Mesenchymal stem cell (in vitro differentiated cells and primary cell): ENCODE measurements around the gene UGT1A10.

ENCODE experiments used
- DNase-seq: peaks from one replicate; pipeline ENCODE4 v3.0.0-alpha.2; 2013
- H2AFZ ChIP-seq: one replicate; pipeline ENCODE4 v1.6.1; 2013; ENCODE audit warnings: low read depth, mild to moderate bottlenecking, control low read depth, inconsistent platforms, low read length, moderate library complexity
- H2AK5ac ChIP-seq: 2 replicates; pipeline ENCODE4 v1.6.1; 2013; ENCODE audit warnings: low read length, moderate library complexity, mild to moderate bottlenecking, inconsistent platforms; ENCODE audit not compliant: severe bottlenecking
- H2BK120ac ChIP-seq: one replicate; pipeline ENCODE4 v1.6.1; 2013; ENCODE audit warnings: low read depth, mild to moderate bottlenecking, inconsistent platforms, low read length, moderate library complexity
- H2BK12ac ChIP-seq, 2 experiments: one replicate each; pipeline ENCODE4 v1.6.1; 2013; ENCODE audit warnings: inconsistent platforms in 2 of 2, low read length in 2 of 2, mild to moderate bottlenecking in 2 of 2, moderate library complexity in 2 of 2, control low read depth in 1 of 2
- H2BK15ac ChIP-seq: one replicate; pipeline ENCODE4 v1.6.1; 2013; ENCODE audit warnings: mild to moderate bottlenecking, low read depth, inconsistent platforms; ENCODE audit not compliant: poor library complexity, severe bottlenecking
- H2BK5ac ChIP-seq: 2 replicates; pipeline ENCODE4 v1.6.1; 2013; ENCODE audit warnings: low read depth, mild to moderate bottlenecking, low read length, control low read depth, inconsistent platforms; ENCODE audit not compliant: poor library complexity, severe bottlenecking
- H3K14ac ChIP-seq, 2 experiments: one replicate each; pipeline ENCODE4 v1.6.1; 2013; ENCODE audit warnings: inconsistent platforms in 2 of 2, low read length in 2 of 2, control low read depth in 1 of 2, mild to moderate bottlenecking in 1 of 2, moderate library complexity in 1 of 2
- H3K18ac ChIP-seq, 2 experiments: one replicate each; pipeline ENCODE4 v1.6.1; 2013; ENCODE audit warnings: inconsistent platforms in 2 of 2, low read length in 2 of 2, control low read depth in 1 of 2, low read depth in 1 of 2, mild to moderate bottlenecking in 1 of 2
- H3K23ac ChIP-seq, 2 experiments: one replicate each; pipeline ENCODE4 v1.6.1; 2013; ENCODE audit warnings: inconsistent platforms in 2 of 2, low read length in 2 of 2, mild to moderate bottlenecking in 2 of 2, moderate library complexity in 2 of 2, control low read depth in 1 of 2
- H3K27ac ChIP-seq: 2 replicates; pipeline ENCODE4 v1.5.1; 2013; ENCODE audit warnings: mild to moderate bottlenecking, moderate library complexity, low read length, control low read depth, inconsistent platforms; ENCODE audit not compliant: poor library complexity, severe bottlenecking
- H3K27me3 ChIP-seq, 2 experiments: 2 replicates each; pipeline versions ENCODE4 v1.6.1 to v1.7.0; 2013; ENCODE audit warnings: low read length in 2 of 2, mild to moderate bottlenecking in 2 of 2, moderate library complexity in 2 of 2, control low read depth in 1 of 2, inconsistent platforms in 1 of 2; ENCODE audit not compliant: control insufficient read depth in 1 of 2, insufficient read depth in 1 of 2
- H3K36me3 ChIP-seq, 2 experiments: 2 replicates each; pipeline versions ENCODE4 v1.6.1 to v1.7.0; 2013; ENCODE audit warnings: low read length in 2 of 2, control low read depth in 1 of 2, inconsistent platforms in 1 of 2, low read depth in 1 of 2, mild to moderate bottlenecking in 1 of 2; ENCODE audit not compliant: insufficient read depth in 2 of 2, control insufficient read depth in 1 of 2
- H3K4ac ChIP-seq, 2 experiments: one replicate each; pipeline ENCODE4 v1.6.1; 2013; ENCODE audit warnings: inconsistent platforms in 2 of 2, low read length in 2 of 2, mild to moderate bottlenecking in 2 of 2, moderate library complexity in 2 of 2, control low read depth in 1 of 2, low read depth in 1 of 2
- H3K4me1 ChIP-seq: 2 replicates; pipeline ENCODE4 v1.6.1; 2013; ENCODE audit warnings: low read depth, low read length, control low read depth; ENCODE audit not compliant: control insufficient read depth, insufficient read depth
- H3K4me2 ChIP-seq: 2 replicates; pipeline ENCODE4 v1.6.1; 2013; ENCODE audit warnings: low read length, mild to moderate bottlenecking, inconsistent platforms; ENCODE audit not compliant: poor library complexity, severe bottlenecking
- H3K4me3 ChIP-seq, 2 experiments: 2 replicates each; pipeline versions ENCODE4 v1.5.1 to v1.7.0; 2013; ENCODE audit warnings: low read length in 2 of 2, mild to moderate bottlenecking in 2 of 2, control low read depth in 1 of 2, low read depth in 1 of 2; ENCODE audit not compliant: insufficient read depth in 1 of 2
- H3K79me1 ChIP-seq: replicated peaks from 2 replicates; pipeline ENCODE4 v1.6.1; 2013; ENCODE audit warnings: mild to moderate bottlenecking, control low read depth, low read length, inconsistent platforms; ENCODE audit not compliant: poor library complexity, severe bottlenecking
- H3K9ac ChIP-seq: 2 replicates; pipeline ENCODE4 v1.7.0; 2013; ENCODE audit warnings: mild to moderate bottlenecking, low read length, moderate library complexity
- H3K9me3 ChIP-seq: 2 replicates; pipeline ENCODE4 v1.7.0; 2013; ENCODE audit warnings: mild to moderate bottlenecking, low read length; ENCODE audit not compliant: control insufficient read depth
- H4K8ac ChIP-seq: one replicate; pipeline ENCODE4 v1.6.1; 2013; ENCODE audit warnings: inconsistent platforms, mild to moderate bottlenecking, low read length, moderate library complexity
- H4K91ac ChIP-seq: one replicate; pipeline ENCODE4 v1.6.1; 2013; ENCODE audit warnings: mild to moderate bottlenecking, low read length, inconsistent platforms
- WGBS: methylation state at CpG from one replicate; pipeline ENCODE4 v1.1.7; 2013; ENCODE audit warnings: mixed read lengths; 5-methylcytosine and 5-hydroxymethylcytosine counted together

The UGT1A10 gene

GRCh38 chr2:233768076-233768475, 131.8 kb downstream of the UGT1A10 start:
- Histone ChIP-seq H3K23ac (no peak overlapping the region), H4K8ac (no peak overlapping the region), H2BK12ac (no peak overlapping the region), H3K9ac (no peak overlapping the region), H2BK5ac (no peak overlapping the region), H3K36me3 (no peaks in the 10 kb centered on the region), H3K4me3 (no peak overlapping the region), H2BK120ac (no peak overlapping the region), H3K9me3 (no peaks in the 10 kb centered on the region), H4K91ac (no peak overlapping the region), H3K4ac (no peak overlapping the region), H3K27ac (no peak overlapping the region), H3K27me3 (peaks cover 9 to 21% of the 10 kb centered on the region in 2 experiments), H3K18ac (no peak overlapping the region), H2AK5ac (no peak overlapping the region), H2AFZ (no peak overlapping the region), H3K14ac (no peak overlapping the region), H2BK15ac (no peak overlapping the region), H3K4me1 (peaks cover 2% of the 10 kb centered on the region), H3K4me2 (no peak overlapping the region), H3K79me1 (no peaks in the 10 kb centered on the region)
- WGBS: 78% methylated on average over 4 of the region's 4 CpGs
- no peak for DNase-seq

- H3K27me3 ChIP-seq: peaks cover 9 to 18% of the 10 kb centered on the region in 2 experiments
- no peak overlapping the region for H3K9ac ChIP-seq
- 86% methylated on average over 9 of the region's 9 CpGs for WGBS
- H3K4me1 ChIP-seq: peaks cover 2% of the 10 kb centered on the region
- H3K23ac ChIP-seq: no peak overlapping the region
- no peak overlapping the region for H4K91ac ChIP-seq
- no peak overlapping the region for H3K4me2 ChIP-seq
- H2AK5ac ChIP-seq: no peak overlapping the region
- no peaks in the 10 kb centered on the region for H3K36me3 ChIP-seq
- no peak overlapping the region for H3K14ac ChIP-seq
- no peak overlapping the region for H2BK12ac ChIP-seq
- no peak overlapping the region for H2BK5ac ChIP-seq
- no peak overlapping the region for H3K18ac ChIP-seq
- no peak overlapping the region for H2AFZ ChIP-seq
- no peak for DNase-seq
- H3K4ac ChIP-seq: no peak overlapping the region
- H3K4me3 ChIP-seq: no peak overlapping the region
- no peak overlapping the region for H2BK15ac ChIP-seq
- H2BK120ac ChIP-seq: no peak overlapping the region
- no peaks in the 10 kb centered on the region for H3K9me3 ChIP-seq
- no peak overlapping the region for H3K27ac ChIP-seq
- no peaks in the 10 kb centered on the region for H3K79me1 ChIP-seq
- H4K8ac ChIP-seq: no peak overlapping the region
Measured at GRCh38 chr2:233769260-233769659, 133.0 kb downstream of the UGT1A10 start.

GRCh38 chr2:233772153-233772552, 135.9 kb downstream of the UGT1A10 start:
- Histone ChIP-seq H4K91ac (no peak overlapping the region), H2BK12ac (no peak overlapping the region), H3K27me3 (peaks cover 9 to 10% of the 10 kb centered on the region in 2 experiments), H3K79me1 (no peaks in the 10 kb centered on the region), H3K4me2 (no peak overlapping the region), H3K4me3 (no peak overlapping the region), H2AK5ac (no peak overlapping the region), H3K27ac (no peak overlapping the region), H3K36me3 (no peaks in the 10 kb centered on the region), H3K23ac (no peak overlapping the region), H3K9me3 (peaks cover 2% of the 10 kb centered on the region), H2BK15ac (no peak overlapping the region), H2BK120ac (no peak overlapping the region), H3K4ac (no peak overlapping the region), H2AFZ (no peak overlapping the region), H3K9ac (no peak overlapping the region), H2BK5ac (no peak overlapping the region), H3K18ac (no peak overlapping the region), H3K4me1 (no peaks in the 10 kb centered on the region), H4K8ac (no peak overlapping the region), H3K14ac (no peak overlapping the region)
- 85% methylated on average over 16 of the region's 16 CpGs for WGBS
- no peak for DNase-seq

- Histone ChIP-seq H3K4me2 (no peak overlapping the region), H2BK5ac (no peak overlapping the region), H2AFZ (no peak overlapping the region), H3K9ac (no peak overlapping the region), H3K23ac (no peak overlapping the region), H3K36me3 (no peaks in the 10 kb centered on the region), H2BK12ac (no peak overlapping the region), H2AK5ac (no peak overlapping the region), H3K4me3 (no peak overlapping the region), H3K27ac (no peak overlapping the region), H4K8ac (no peak overlapping the region), H3K27me3 (peaks cover 9 to 10% of the 10 kb centered on the region in 2 experiments), H2BK15ac (no peak overlapping the region), H4K91ac (no peak overlapping the region), H3K14ac (no peak overlapping the region), H3K4me1 (no peaks in the 10 kb centered on the region), H3K79me1 (no peaks in the 10 kb centered on the region), H3K18ac (no peak overlapping the region), H2BK120ac (no peak overlapping the region), H3K4ac (no peak overlapping the region), H3K9me3 (peaks cover 3% of the 10 kb centered on the region)
- 85% methylated on average over 5 of the region's 5 CpGs for WGBS
- DNase-seq: no peak
Measured at GRCh38 chr2:233772583-233772982, 136.3 kb downstream of the UGT1A10 start.
